ENCODE measurements around the gene GGACT.
A peak's percentile ranks its signal among the peaks of the same experiment; 100 is the strongest.

GGACT gene

DNA sequence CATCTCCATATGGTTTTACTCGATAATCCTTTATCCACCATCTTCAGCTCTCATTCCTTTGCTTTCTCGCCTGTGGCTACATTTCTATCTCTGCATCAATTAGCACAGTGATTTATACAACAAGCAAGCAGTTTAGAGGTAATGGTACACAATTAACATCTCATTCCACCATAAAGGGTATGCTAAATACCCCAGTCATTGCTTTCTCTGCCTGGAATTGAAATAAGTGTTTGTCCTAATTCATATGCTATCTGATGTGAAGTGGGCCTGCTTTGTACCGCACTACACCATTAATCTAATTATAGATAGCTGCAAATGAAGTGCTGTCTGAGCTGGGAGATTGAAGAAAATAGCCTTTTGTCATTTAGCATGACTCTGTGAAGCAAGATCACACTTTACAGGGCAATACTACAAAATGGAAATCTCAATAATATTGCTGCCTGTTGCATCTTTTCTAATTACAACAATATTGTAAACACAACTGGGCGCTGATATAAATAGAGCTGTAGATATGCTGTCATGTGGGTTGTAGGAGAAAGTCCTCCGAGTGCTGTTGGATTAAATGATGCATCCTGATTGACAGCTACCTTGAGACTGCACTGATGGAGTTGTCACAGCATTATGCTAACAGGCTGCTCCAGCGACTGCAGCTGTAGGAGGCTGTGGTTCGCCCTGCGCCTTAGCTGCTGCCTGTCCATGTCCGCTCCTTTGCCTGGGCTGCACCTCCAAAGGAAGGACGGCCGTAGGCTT is 78.2 kb downstream of the GGACT start:
- DNase-seq: no peak

DNA sequence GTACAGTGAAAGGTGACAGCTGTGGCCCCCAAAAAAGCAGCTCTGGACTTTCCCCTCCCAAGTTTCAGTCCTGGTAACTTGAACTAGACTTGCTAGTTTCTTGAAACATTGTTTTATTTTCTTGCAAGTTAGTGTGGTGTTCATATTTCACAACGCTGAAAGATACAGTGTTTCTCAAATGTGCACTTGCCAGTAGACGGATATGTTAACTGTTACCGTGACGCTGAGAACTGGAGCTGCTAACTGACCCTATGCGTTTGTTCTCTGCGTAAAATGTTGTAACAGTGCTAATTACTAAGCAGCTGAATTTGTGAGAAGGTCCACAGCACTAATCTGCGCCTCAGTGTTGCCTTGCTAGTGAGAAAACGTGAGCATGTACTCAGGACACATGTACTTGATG is 79.6 kb downstream of the GGACT start:
- peak in 1 of 2 experiments; percentile 63 for DNase-seq

DNA sequence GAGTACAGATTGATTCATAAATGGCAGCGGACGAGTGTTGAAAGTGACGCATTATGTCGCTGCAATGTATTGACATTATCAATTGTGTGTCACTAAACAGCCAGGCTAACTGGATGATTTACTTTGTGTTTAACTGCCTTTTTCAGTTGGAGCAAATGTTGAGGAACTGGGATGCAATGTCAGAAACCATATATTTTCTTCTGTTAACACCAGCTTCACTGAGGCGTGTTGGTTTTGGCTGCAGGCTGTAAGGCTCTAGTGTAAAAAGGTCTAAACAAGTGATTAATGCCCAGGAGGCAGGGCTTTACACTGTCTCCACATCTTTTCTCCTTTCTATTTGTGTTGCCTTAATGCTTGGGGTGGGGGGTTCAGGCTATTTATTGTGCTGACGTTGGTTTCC is 80.1 kb downstream of the GGACT start:
- DNase-seq: peak in 1 of 2 experiments; percentile 57

DNA sequence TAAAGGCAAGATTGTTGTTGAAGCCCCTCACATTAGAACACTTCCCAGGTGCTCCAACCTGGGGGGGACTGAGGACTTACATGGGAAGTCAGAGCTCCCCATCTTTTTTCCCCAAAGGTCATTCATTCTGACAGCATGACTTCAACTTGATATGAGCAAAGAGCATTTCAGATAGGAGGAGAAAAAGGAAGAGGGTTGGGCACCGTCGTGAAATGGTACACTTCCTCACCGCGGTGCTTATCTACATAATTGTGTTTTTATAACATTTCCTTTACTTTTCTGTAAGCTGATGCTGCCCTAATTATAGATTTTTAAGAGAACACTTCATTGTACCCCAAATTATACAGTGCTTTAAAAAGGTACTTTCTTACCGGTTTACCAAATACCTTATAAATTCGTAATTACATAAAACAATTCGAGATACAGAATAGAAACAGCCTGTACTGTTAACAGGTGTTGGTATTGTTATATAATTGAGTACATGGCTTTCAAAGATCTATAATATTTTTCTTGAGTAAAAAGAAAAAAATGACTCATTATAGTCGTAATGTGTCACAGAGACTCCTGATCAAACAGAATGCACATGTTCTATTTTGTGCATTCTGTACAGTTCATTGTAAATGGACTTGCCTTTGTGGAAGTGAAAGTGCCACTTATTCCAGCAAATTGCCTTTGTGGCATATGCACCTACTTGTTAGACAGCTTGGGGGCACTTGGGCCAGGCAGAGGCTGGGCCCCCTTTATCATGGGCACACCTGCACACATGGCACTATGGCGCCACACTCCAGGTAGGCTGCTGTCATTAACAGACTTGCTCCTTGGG is 81.8 kb downstream of the GGACT start:
- DNase-seq: peak in 1 of 2 experiments; percentile 41

DNA sequence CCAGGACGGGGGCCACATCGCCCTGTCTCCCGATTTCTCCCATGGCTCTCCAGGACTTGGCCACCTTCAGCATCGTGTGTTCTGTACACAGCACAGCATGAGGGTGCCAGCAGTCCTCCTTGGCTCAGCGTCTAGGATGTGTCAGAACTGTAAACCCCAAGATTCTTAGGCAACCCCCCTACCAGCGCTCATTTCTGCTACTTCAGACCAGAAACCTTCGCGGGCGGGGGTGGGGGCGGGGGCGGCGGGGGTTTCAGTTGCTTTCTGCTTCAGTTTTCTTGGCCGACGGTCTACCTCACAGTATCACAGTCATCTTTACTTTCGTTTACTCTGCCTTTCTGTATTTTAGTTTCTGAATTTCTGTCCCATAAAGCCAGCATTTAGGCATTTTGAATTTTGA is 82.4 kb downstream of the GGACT start:
- no peak for DNase-seq

DNA sequence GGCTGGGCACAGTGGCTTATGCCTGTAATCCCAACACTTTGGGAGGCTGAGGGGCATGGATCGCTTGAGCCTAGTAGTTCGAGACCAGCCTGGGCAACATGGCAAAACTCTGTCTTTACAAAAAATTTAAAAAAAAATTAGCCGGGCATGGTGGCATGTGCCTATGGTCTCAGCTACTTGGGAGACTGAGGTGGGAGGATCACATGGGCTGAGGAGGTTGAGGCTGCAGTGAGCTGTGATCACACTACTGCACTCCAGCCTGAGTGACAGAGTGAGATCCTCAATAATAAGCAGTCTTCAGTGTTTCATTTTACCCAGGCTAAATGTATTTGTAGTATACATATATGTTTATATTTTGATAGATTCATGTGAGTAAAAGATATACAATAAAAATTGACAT is 85.0 kb downstream of the GGACT start:
- no peak for DNase-seq

DNA sequence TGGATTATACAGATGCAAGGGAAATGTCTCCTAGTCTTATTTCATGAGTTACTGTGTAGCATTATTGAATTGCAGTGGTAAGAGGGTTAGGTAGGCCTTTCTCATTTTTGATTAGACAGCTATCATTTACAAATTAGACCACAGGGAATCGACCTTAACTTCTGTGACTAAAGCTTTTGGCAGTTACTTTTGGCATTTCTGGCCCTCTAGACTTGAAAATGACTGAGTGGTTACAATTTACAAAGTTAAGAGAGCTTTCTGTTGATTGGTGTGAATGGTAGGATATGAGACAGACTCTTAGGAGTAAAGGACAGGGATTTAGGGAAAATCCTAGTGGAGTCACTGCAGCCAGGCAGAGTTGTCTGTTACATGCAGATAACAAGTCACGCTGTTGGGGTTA is 86.1 kb downstream of the GGACT start:
- DNase-seq: no peak

DNA sequence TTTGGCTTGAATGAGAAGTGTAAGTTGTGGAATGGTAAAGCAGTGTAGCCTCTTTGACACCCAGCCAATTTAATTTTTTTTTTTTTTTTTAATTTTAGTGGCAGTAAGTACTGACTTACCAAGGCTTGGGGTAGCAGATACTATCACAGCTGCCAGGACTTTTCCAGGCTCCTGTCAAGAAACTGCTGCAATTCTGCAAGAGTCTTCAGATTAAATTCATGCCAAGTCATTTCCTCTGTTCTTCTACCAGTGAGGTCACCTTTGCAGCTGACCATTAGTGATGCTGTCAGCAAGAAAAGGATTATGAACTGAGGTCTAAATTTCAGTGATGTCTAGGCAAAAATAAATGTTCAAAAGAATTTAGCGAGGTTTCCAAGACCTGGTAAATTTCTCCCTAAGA is 91.2 kb downstream of the GGACT start:
- no peak for DNase-seq

DNA sequence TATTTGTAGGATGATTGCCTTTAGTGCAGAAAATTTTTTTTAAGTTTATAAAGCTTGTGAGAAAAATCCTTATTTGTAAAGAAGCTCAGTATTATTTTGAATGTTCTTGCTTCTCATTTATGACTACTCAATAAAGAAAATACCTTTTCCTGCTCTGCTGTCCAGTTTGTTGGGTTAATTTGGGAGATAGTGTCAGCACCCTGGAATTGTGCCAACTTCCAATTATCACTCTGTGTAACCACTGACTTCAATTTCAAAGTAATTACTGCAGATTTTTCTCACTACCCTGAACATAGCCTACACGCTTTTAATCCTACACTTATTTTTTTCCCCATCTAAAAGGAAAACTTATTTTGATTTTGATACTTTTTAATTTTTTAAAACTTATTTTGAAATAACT is 93.1 kb downstream of the GGACT start:
- no peak for DNase-seq

DNA sequence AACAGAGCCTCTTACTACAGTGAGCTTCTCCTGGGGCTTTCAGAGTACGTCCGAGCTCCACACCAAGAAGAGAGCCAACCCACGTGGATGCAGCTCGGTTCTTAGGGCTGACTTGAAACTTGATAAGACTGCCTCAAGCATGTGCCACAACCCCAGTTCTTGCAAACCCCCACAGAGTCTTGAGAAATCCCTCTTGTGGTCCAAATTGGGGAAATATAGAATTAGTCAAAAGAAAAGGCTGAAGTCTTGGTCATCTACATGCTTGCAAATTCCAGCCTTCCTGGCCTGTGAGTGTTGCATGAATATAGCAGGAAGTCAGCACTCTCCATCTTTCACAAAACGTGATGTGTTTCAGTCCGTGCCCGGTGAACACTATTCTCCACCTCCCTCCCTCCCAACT is 95.2 kb downstream of the GGACT start:
- DNase-seq: no peak

DNA sequence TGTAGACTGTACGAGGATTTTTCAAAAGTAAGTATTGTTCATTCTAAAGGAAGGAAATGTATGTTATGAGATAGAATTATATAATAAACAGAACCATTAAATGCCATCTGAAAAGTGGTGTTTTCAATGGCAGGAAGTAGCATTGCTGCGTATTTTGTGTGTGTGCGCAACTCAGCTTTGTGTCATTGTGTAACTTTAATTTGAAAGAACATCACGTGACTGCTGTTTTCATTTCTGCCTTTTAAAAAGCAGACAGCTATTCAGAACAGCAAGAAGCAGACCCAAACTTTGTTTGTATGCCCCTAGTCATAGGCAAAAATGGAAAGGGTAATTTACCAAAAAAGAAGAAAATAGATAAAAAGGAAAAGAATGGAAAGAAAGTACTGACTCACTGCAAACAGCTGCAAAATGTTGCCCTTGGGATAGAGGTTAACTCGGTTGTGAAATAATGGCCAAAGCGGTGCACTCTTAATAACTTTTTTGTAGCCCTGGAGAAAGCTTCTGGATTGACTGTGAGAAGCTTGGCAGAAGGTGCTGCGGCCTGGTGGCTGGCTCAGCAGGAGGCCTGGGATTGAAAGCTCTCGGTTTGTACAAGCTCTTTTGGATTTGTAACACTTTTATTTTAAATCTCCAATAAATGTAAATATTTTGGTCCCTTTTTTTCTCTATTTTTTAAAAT is 97.3 kb downstream of the GGACT start:
- DNase-seq: no peak

DNA sequence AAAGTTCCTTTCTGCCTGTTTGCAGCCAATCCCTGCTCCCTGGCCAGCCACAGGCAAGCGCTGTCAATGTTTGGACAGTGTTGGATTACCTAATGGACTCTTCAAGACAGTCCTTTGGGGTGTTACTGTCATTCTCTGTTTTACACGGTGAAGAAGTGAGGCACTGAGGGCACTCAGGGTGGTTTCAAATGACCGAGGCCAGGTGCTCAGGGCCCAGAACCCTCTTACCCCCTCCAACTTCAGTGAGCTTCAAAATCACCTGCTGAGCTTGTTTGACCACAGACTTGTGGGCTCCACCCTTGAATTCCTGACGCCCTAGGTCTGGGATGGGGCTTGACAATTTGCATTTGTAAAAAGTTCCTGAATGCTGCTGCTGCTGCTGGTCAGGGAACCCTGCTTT is 97.9 kb downstream of the GGACT start:
- peak; percentile 97 to 98 for DNase-seq

DNA sequence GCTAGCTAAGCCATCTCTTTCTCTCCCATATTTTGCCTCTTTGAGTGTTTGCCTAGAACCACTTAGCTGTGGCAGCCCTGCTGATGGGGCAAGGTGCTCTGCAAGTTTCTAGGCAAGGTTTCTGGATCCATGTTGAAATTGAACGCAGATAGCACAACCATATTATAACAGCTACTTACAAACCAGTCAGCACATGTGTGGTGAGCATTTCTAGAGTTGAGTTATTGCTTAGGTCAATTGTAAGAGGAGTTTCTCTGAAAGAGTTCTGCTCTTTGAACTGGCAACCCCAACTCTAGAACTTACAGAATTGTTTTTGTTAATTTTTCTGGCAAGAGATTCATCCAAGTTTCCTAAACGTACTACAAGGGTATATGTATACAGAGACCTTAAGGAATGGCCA is 103.3 kb downstream of the GGACT start:
- no peak for DNase-seq

DNA sequence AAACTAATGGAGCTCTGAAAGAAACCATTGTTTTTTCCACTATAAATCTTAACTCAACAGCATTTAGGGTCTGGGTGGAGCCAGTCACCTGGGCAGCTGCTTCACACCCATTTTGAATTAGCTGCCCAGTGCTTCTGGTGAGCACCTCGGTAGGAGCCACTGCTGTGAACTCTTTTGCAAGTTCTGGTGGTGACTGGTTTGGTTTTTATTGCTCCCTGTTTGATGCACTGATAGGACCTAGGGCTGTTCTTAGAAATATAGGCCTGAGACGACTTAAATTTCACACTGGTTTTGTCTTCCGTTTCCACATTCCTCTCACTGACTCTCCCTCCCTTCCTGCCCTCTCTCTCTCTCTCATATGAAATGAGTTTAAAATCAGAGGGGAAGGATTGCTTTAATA is 103.9 kb downstream of the GGACT start:
- DNase-seq: no peak

DNA sequence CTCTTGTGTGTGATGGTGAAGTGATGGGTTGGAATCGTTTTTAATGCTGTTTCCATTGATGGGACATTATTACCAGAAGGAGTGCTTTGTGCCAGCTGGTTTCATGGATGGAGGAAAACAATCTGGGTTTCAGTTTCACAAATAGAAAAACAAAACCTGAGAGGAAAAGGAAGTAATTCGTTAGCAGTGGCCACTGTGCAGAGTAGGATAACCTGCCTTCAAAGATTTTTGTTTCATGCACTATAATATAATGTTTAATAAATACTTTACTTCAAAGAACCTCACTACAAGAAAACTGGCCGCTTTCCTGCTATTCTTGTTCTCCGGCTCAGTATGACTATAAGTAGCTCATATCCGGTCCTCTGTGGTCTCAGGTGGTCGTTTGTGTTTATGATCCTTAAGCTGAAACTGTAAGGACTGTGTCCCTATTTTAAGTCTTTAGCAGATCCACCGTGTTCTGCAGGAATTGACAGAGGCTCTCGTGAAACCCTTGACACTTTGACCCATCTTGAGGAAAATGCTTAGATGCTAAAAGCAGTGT is 104.7 kb downstream of the GGACT start:
- DNase-seq: no peak

DNA sequence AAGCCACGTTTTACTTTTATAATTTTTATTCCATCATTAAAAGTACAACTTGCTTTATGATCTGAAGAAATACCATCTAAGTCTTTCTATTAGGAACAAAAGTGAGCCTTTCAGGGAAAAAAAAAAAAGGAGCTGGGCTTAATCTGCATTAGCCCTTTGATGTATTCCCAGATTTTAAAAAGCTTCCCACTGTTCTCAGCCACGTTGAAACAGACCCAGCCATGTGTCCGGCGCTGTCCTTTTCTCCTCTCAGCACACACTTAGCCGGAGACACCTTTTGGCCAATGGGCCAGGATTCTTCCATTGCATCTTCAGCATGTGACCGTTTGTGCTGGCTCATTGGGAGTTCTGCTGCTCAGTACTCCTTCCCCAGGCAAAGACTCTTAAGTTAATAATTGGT is 105.5 kb downstream of the GGACT start:
- DNase-seq: no peak

DNA sequence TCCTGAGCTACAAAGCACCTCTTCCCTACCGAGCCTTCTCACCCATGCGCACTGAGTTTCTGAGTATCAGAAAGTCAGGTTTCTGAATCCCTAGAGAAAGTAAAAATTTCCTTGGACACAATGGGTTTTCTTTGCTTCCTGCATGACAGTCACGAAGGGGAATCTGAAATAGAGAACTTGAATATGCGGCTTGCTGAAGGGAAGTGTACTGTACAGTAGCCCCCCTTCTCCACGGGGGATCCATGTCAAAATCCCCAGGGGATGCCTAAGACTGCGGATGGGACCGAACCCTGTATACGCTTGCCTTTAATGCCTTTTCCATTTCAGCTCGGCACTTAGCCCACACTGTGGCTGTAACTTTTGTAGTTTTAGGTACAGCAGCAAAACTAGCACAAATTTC is 107.9 kb downstream of the GGACT start:
- DNase-seq: no peak

Measured in NCI-H187 (cell line).